ENCODE results near the gene ATG3. TPM values are rescaled to one million over a fixed set of nuclear protein-coding genes. Genes with fewer than 3 reads are reported as not detected.
"Not testable (repeated sequence)": the region's sequence is repeated elsewhere in the genome, so short reads cannot be mapped to it uniquely, and the experiment has no call there.

The ATG3 gene
- total RNA-seq, 1 experiment from 2014 or later, result 117 TPM

DNA sequence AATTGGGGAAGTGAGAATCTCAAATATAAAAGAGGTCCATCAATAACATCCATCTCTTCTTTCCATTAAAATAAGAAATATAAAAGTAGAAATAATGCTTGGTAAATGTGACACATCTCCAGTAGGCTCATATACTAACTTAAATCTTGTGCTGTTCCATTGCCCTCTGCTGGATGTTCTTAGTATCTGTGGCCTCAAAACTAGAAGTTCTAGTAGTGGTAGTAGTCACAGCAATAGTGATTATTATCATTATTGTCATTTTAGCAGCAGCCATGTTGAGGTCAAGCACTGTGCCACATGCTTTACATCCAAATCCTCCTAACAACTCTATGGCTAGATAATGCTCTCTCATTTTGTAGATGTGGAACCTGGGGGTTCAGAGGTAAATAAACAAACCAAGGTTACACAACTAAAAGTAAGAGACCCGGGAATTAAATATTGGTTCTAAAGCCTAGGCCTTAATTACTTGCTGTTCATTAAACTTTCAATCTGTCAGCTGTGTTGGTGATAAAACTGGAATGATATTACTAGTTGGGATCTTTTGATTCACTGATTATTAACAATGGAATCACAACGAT lies 42.2 kb downstream of the ATG3 start:
- TF ChIP-seq CTCF (conservative IDR thresholded peaks at IDR 0.05; ENCODE audit: low read depth, low read length) (peak; percentile 84), EZH2 (IDR thresholded peaks at IDR 0.05; ENCODE audit: low read length, unreplicated experiment) (no peak), EZH2phosphoT487 (IDR thresholded peaks at IDR 0.05; ENCODE audit: borderline replicate concordance, low read length) (no peak)
- CTCF ChIA-PET, result interaction anchor here (0.6 to 1.3 kb wide), 3 partner anchors 226 to 408 kb away, joined by 3 to 4 read pairs (median 4); no protein-coding TSS in a partner anchor
- no peaks in the 10 kb centered on the region for H3K79me2 ChIP-seq (ENCODE audit: low read length)
- no peaks in the 10 kb centered on the region for H3K4me1 ChIP-seq (ENCODE audit: insufficient read depth, low read length)
- intact Hi-C loops (cut with micrococcal nuclease), result loop anchor here (1.0 kb wide), 3 partner anchors 192 to 382 kb away; no protein-coding TSS in a partner anchor
- POLR2A ChIA-PET (ENCODE audit: unreplicated experiment), result no interaction called here
- H3K9me3 ChIP-seq (ENCODE audit: low read length), result no peaks in the 10 kb centered on the region
- BruUV-seq (replicated peaks), result no TSS peak
- no peaks in the 10 kb centered on the region for H3K27me3 ChIP-seq (ENCODE audit: low read length)
- H2AFZ ChIP-seq (ENCODE audit: low read length), result no peak overlapping the region
- no peaks in the 10 kb centered on the region for H3K36me3 ChIP-seq (ENCODE audit: low read depth, low read length)
- no peak overlapping the region for H3K9ac ChIP-seq (ENCODE audit: low read length)
- no peaks in the 10 kb centered on the region for H4K20me1 ChIP-seq (ENCODE audit: low read length)
- H3F3A ChIP-seq (ENCODE audit: low read length, unreplicated experiment), result no peaks in the 10 kb centered on the region
- no peak overlapping the region for H3K4me3 ChIP-seq (ENCODE audit: low read length)
- peak; percentile 82 for DNase-seq
- H3K9me2 ChIP-seq (replicated peaks; ENCODE audit: low read length), result no peaks in the 10 kb centered on the region
- no peak overlapping the region for H3K27ac ChIP-seq (ENCODE audit: low read length)
- peak; percentile 99 for ATAC-seq
- no peak overlapping the region for H3K4me2 ChIP-seq (ENCODE audit: low read length)

- H3K9me3 ChIP-seq (ENCODE audit: low read length); POLR2A ChIA-PET (ENCODE audit: unreplicated experiment); H3K27ac ChIP-seq (ENCODE audit: low read length); H3F3A ChIP-seq (ENCODE audit: low read length, unreplicated experiment); H3K4me1 ChIP-seq (ENCODE audit: insufficient read depth, low read length); H3K4me2 ChIP-seq (ENCODE audit: low read length); H3K27me3 ChIP-seq (ENCODE audit: low read length); H3K36me3 ChIP-seq (ENCODE audit: low read depth, low read length); ATAC-seq; H3K9me2 ChIP-seq (replicated peaks; ENCODE audit: low read length); H3K4me3 ChIP-seq (ENCODE audit: low read length); DNase-seq; H3K9ac ChIP-seq (ENCODE audit: low read length); H2AFZ ChIP-seq (ENCODE audit: low read length); H3K79me2 ChIP-seq (ENCODE audit: low read length); BruUV-seq (replicated peaks); H4K20me1 ChIP-seq (ENCODE audit: low read length); CTCF ChIA-PET: not testable (repeated sequence)
- intact Hi-C loops (cut with micrococcal nuclease), result loop anchor here (1.0 kb wide), 3 partner anchors 192 to 382 kb away; no protein-coding TSS in a partner anchor
Measured at GRCh38 chr3:112518970-112519369, 42.8 kb downstream of the ATG3 start.

DNA sequence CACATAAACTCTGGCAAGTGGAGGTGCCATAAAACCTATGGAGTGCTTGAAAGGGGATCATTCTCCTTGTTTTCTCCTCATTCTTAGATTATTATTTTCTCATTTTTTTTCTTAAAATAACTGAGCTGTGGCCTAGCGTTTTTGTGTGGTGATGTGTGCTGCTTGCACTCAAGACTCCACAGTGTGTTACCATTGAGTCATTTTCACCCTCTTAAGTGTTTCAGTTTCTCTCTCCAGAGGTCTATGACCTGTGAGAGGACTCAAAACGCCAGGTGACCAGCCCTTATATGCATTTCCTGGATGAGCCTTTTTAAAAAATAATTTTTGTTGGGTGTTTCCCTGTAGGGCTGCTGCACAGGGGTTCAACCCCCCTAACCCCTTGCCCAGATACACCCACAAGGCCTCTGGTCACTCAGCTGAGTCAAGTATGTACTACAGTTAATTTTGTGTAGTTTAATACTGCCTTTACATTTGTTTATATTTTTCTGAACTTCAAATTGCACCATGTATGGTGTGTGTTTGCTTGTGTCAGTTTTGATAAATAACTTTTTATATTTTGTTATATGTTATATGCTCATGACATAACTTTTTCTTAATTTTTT lies 47.1 kb downstream of the ATG3 start:
- POLR2A ChIA-PET (ENCODE audit: unreplicated experiment), result no interaction called here
- no peaks in the 10 kb centered on the region for H3K36me3 ChIP-seq (ENCODE audit: low read depth, low read length)
- BruUV-seq (replicated peaks), result no TSS peak
- H2AFZ ChIP-seq (ENCODE audit: low read length), result no peak overlapping the region
- no peaks in the 10 kb centered on the region for H3K27me3 ChIP-seq (ENCODE audit: low read length)
- H3K27ac ChIP-seq (ENCODE audit: low read length), result no peak overlapping the region
- H3K4me2 ChIP-seq (ENCODE audit: low read length), result no peak overlapping the region
- intact Hi-C loops (cut with micrococcal nuclease), result no loop called here
- no peaks in the 10 kb centered on the region for H3K79me2 ChIP-seq (ENCODE audit: low read length)
- no peak overlapping the region for H3K9ac ChIP-seq (ENCODE audit: low read length)
- H3K9me3 ChIP-seq (ENCODE audit: low read length), result 0 out of 2 replicates have a peak, but pooled peaks cover 6% of the 10 kb centered on the region
- no peaks in the 10 kb centered on the region for H4K20me1 ChIP-seq (ENCODE audit: low read length)
- CTCF ChIA-PET, result no interaction called here
- no peaks in the 10 kb centered on the region for H3K9me2 ChIP-seq (replicated peaks; ENCODE audit: low read length)
- no peaks in the 10 kb centered on the region for H3F3A ChIP-seq (ENCODE audit: low read length, unreplicated experiment)
- no peak for DNase-seq
- ATAC-seq, result no peak
- no peak overlapping the region for H3K4me3 ChIP-seq (ENCODE audit: low read length)
- H3K4me1 ChIP-seq (ENCODE audit: insufficient read depth, low read length), result no peaks in the 10 kb centered on the region
- no peak for TF ChIP-seq EZH2phosphoT487 (IDR thresholded peaks at IDR 0.05; ENCODE audit: borderline replicate concordance, low read length)
- no peak for TF ChIP-seq EZH2 (IDR thresholded peaks at IDR 0.05; ENCODE audit: low read length, unreplicated experiment)
- no peak for TF ChIP-seq CTCF (conservative IDR thresholded peaks at IDR 0.05; ENCODE audit: low read depth, low read length)

Data from PC-3 (cell line).